Thyroid gland (tissue), 4 donors: ENCODE results near the gene CTIF.

Experiments
- POLR2A ChIP-seq, 2 donors: fragments of 450-650 bp; IDR thresholded peaks; one replicate each; pipeline ENCODE4 v1.6.1; 2017; ENCODE audit warnings: antibody characterized with exemption in 2 of 2, mild to moderate bottlenecking in 2 of 2, moderate library complexity in 1 of 2
- TF ChIP-seq, protein P1 (sequence below), 6 experiments: fragments of 200-600 bp in 3 of 6; fragments of 450-650 bp in 3 of 6; sonication (generic) in 3 of 6; IDR thresholded peaks; one replicate each; pipeline ENCODE4 v1.5.1; 2016 to 2019; ENCODE audit warnings: antibody characterized with exemption in 6 of 6, mild to moderate bottlenecking in 2 of 6, inconsistent platforms in 1 of 6, moderate library complexity in 1 of 6

- TF ChIP-seq, protein P1, sequence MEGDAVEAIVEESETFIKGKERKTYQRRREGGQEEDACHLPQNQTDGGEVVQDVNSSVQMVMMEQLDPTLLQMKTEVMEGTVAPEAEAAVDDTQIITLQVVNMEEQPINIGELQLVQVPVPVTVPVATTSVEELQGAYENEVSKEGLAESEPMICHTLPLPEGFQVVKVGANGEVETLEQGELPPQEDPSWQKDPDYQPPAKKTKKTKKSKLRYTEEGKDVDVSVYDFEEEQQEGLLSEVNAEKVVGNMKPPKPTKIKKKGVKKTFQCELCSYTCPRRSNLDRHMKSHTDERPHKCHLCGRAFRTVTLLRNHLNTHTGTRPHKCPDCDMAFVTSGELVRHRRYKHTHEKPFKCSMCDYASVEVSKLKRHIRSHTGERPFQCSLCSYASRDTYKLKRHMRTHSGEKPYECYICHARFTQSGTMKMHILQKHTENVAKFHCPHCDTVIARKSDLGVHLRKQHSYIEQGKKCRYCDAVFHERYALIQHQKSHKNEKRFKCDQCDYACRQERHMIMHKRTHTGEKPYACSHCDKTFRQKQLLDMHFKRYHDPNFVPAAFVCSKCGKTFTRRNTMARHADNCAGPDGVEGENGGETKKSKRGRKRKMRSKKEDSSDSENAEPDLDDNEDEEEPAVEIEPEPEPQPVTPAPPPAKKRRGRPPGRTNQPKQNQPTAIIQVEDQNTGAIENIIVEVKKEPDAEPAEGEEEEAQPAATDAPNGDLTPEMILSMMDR (IDR thresholded peaks at IDR 0.05), result no peak
- no peak for TF ChIP-seq POLR2A (IDR thresholded peaks at IDR 0.05)
Observed at GRCh38 chr18:48621240-48621639, 82.4 kb downstream of the CTIF start.
